ENCODE data around the gene BIN1.

The BIN1 gene

DNA sequence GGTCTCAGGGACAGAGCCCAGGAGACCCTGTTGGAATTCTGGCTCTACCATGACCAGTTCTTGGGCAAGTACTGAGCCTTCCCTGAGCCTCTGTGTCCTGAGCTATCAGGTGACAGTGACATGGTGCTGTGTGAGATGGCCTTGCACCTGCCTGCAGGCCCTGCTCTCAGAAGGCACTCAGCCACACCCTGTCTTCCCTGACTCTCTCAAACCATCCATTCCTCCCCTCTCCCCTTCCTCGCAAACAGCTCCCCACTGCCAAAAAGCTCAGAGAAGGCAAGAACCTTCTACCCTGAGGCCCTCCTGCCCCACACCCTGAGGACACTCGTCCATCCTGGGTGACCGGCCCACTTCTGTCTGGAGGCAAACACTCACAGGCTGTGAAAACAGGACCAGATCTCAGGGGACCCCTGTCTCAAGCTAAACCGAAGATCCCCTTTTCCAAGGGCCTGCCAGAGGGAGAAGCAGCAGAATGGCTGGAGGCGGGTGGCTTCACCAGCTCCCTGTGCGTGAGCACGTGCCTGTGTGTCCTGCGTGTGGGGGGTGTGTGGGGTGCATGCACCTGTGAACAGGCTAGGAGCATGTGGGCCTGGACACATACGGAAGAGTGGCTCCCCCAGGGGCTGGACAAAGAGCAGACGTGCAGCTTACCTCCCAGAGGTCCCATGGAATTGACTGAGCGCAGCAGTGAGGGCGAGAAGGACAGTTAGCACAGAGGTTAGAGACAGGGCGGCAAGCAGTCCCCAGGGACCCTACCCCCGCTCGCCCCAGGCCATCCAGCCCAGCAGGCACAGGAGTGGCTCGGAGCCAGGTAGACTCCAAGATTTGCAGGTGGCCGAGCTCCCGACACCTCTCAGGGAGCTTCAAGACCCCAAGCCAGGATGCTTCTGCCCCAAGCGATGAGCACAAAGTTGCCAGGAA lies 53.9 kb downstream of the BIN1 start:
- Histone ChIP-seq H3K9me3 (ENCODE audit: control insufficient read depth in 1 of 2, low read length in 2 of 2) (no peaks in the 10 kb centered on the region), H3K36me3 (ENCODE audit: control insufficient read depth in 1 of 2, insufficient read depth in 2 of 2, low read length in 2 of 2) (peaks cover 8 to 14% of the 10 kb centered on the region in 2 donors), H3K4me3 (ENCODE audit: low read depth in 1 of 2, low read length in 2 of 2) (no peak overlapping the region), H3K4me1 (ENCODE audit: control insufficient read depth in 1 of 2, insufficient read depth in 2 of 2, low read length in 2 of 2) (no peaks in the 10 kb centered on the region), H3K27me3 (ENCODE audit: low read depth, low read length) (no peaks in the 10 kb centered on the region), H3K27ac (ENCODE audit: low read length) (no peak overlapping the region)

DNA sequence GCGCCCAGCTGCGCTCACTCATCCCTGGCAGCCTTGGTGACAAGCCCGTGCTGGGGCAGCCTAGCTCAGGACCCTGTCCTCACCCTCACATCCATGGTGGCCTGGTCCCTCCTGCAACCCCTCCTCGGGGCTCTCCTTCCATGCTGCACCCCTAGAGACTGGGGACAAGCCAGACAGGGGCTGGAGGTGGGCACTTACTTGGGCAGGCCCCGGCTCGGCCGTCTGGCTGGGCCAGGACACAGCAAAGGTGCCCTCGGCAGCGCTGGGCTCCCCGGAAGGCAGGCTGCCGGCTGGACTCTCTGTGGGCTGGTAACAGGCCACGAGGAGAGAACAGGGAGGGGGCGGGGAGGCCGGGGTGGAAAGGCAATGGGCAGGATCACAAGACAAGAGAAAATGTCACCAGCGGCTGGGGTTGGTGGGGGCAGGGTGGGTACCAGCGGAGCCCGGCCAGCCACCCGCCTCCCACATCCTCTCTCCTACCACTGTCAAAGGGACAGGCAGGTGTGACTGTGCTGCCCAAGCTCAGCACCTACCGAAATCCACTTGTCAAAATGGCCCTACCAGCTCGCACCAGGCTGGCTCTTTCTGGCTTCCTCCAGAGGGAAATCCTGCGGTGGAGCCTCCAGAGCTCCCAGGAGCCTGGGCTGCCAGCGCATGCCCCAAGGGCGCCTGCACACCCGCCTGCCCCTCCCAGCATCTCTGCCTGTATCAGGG lies 54.7 kb downstream of the BIN1 start:
- Histone ChIP-seq H3K36me3 (ENCODE audit: control insufficient read depth in 1 of 2, insufficient read depth in 2 of 2, low read length in 2 of 2) (peaks cover 6 to 14% of the 10 kb centered on the region in 2 donors), H3K4me1 (ENCODE audit: control insufficient read depth in 1 of 2, insufficient read depth in 2 of 2, low read length in 2 of 2) (no peaks in the 10 kb centered on the region), H3K27ac (ENCODE audit: low read length) (no peak overlapping the region), H3K27me3 (ENCODE audit: low read depth, low read length) (no peaks in the 10 kb centered on the region), H3K9me3 (ENCODE audit: control insufficient read depth in 1 of 2, low read length in 2 of 2) (no peaks in the 10 kb centered on the region), H3K4me3 (ENCODE audit: low read depth in 1 of 2, low read length in 2 of 2) (no peak overlapping the region)

DNA sequence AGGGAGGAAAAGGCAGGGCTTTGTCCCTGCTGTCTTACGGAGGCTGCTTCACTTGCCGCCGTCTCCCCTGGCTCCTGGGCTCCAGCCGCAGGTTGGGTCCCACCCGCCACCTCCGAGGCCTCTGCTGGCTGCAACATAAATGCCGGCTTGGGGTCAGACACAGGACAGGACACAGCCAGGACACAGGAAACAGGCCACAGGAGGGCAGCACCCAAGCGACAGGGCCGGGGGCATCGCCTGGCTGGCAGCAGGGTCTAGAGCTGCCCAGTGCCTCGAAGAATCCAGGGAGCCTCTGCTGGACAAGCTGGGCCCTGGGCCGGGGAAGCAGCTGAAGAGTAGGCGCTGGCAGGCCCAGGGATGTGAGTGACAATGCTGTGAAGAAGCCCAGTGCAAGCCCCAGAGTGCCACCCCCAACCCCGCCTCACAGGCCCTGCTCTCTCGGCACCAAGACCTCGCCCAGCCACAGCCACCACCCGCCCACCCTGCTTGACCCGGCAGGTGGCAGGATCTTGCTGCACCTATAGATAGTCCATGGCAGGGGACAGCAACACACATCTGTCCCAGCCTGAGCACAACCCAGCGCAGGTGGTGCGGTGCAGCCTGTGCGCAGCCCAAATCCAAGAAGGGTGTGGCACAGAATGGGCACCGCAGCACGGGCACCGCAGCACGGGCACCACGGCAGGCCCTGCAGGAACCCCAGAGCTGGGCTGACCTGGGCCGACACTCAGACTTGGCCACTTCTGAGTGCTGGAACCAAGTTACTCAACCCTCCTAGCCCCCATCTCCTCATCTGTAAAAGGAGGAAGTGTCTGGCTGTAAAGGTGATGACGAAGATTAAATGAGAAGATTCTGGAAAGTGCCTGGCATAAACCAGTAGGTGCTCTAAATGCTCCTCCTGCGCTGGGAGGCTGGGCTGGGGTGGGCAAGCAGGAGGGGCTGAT lies 55.6 kb downstream of the BIN1 start:
- no peaks in the 10 kb centered on the region for H3K4me1 ChIP-seq (ENCODE audit: control insufficient read depth in 1 of 2, insufficient read depth in 2 of 2, low read length in 2 of 2)
- H3K4me3 ChIP-seq (ENCODE audit: low read depth in 1 of 2, low read length in 2 of 2): no peak overlapping the region
- H3K27ac ChIP-seq (ENCODE audit: low read length): no peak overlapping the region
- H3K9me3 ChIP-seq (ENCODE audit: control insufficient read depth in 1 of 2, low read length in 2 of 2): no peaks in the 10 kb centered on the region
- no peaks in the 10 kb centered on the region for H3K27me3 ChIP-seq (ENCODE audit: low read depth, low read length)
- H3K36me3 ChIP-seq (ENCODE audit: control insufficient read depth in 1 of 2, insufficient read depth in 2 of 2, low read length in 2 of 2): peaks cover 4 to 11% of the 10 kb centered on the region in 2 donors

DNA sequence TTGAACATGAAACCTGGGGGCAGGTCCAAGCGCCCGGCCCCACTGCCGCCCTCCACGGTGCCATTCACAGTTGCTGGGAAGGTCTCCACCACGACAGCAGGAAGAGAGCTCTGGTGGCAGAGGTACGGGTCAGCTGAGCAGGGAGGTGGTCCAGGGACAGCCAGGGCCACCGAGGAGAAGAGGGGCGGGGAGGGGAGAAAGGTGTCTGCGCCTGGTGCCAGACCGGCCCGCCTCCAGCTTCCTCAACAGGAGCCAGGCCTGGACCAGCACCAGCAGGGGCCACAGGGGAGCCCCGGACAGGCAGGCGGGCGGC lies 56.2 kb downstream of the BIN1 start:
- Histone ChIP-seq H3K27me3 (ENCODE audit: low read depth, low read length) (no peaks in the 10 kb centered on the region), H3K27ac (ENCODE audit: low read length) (no peak overlapping the region), H3K4me1 (ENCODE audit: control insufficient read depth in 1 of 2, insufficient read depth in 2 of 2, low read length in 2 of 2) (no peaks in the 10 kb centered on the region), H3K36me3 (ENCODE audit: control insufficient read depth in 1 of 2, insufficient read depth in 2 of 2, low read length in 2 of 2) (peaks cover 4 to 7% of the 10 kb centered on the region in 2 donors), H3K4me3 (ENCODE audit: low read depth in 1 of 2, low read length in 2 of 2) (no peak overlapping the region), H3K9me3 (ENCODE audit: control insufficient read depth in 1 of 2, low read length in 2 of 2) (no peaks in the 10 kb centered on the region)

DNA sequence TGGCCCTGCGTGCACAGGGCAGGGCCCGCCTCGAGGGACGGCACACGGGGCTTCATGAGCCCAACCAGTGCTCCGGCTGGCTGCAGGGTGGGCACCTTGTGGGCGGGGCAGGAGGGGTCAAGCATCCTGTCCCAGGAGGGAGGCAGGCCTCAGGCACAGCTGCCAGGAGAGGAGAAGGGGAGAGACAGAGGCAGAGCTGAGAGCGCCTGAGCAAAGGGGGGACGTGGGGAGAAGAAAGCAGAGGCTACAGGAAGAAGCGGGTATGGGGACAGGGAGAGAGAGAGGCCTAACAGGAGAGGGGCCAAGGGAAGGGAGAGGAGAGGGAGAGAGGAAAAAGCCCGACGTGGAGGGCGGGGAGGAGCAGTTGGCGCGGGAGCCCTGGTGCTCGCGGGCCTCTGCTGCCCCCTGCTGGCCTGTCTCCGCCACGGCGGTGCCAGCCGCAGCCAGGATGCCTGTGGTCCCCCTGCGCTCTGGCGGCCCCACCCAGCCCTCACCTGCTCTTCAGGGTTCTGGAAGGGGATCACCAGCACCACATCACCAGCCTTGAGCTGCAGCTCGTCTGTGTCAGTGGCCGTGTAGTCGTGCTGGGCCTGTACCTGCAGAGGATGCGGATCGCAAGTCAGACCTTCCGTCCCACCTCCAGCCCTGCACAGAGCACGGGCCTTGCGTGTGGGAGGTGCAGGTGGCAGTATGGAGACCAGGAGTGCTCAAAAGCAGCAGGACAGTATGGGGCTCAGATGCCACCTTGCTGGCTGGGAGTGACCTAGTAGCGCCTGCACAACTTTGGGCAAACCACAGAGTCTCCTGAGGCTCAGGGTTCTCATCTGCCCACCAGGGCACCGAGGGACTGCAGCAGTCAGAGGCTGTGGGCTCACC lies 56.8 kb downstream of the BIN1 start:
- H3K27me3 ChIP-seq (ENCODE audit: low read depth, low read length): no peaks in the 10 kb centered on the region
- H3K27ac ChIP-seq (ENCODE audit: low read length): no peak overlapping the region
- peaks cover 4 to 7% of the 10 kb centered on the region in 2 donors for H3K36me3 ChIP-seq (ENCODE audit: control insufficient read depth in 1 of 2, insufficient read depth in 2 of 2, low read length in 2 of 2)
- H3K4me3 ChIP-seq (ENCODE audit: low read depth in 1 of 2, low read length in 2 of 2): no peak overlapping the region
- H3K4me1 ChIP-seq (ENCODE audit: control insufficient read depth in 1 of 2, insufficient read depth in 2 of 2, low read length in 2 of 2): no peaks in the 10 kb centered on the region
- H3K9me3 ChIP-seq (ENCODE audit: control insufficient read depth in 1 of 2, low read length in 2 of 2): no peaks in the 10 kb centered on the region

DNA sequence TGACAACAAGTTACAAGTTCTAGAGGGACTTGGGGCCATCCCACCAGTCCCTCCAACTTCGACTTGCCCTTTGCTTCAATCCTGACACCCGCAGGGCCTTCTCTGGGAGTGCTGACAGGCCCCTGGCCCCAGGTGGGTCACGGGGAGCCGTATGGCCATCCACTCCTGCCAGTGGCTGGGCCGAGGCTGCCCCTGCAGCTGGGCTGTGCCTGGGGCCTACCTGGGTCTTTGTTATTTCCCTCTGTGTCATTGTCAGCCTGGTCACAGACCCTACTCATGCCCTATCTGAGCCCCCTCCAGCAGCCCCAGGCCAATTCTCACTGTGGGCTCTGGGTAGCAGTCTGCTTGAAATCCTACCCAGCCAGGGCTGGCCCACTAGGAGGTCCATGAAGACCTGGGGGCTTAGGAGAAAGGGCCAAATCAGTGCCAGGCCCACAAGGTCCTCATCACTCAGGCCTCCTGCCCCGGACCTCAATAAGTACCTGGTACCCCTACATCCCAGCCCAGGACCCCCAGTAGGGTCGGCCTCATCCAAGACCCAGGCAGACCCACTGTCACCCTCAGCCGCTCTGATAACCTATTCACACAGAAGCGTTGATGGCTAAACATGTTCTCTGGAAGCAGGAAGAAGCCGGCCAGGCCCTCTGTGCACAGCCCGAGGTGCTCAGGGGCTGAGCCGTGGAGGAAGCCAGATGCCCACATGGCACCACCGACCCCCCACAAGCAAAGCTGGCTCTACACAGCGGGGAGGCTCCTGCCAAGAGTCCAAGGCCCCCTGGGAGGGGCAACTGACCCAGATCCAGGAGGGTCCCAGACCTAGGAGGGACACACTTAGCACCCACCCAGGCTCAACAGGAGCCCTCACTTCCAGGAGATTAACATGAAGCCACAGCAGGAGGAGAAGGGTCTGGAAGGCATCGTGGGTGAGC lies 57.7 kb downstream of the BIN1 start:
- H3K36me3 ChIP-seq (ENCODE audit: control insufficient read depth in 1 of 2, insufficient read depth in 2 of 2, low read length in 2 of 2): peaks cover 4 to 7% of the 10 kb centered on the region in 2 donors
- H3K27ac ChIP-seq (ENCODE audit: low read length): no peak overlapping the region
- no peaks in the 10 kb centered on the region for H3K9me3 ChIP-seq (ENCODE audit: control insufficient read depth in 1 of 2, low read length in 2 of 2)
- no peaks in the 10 kb centered on the region for H3K4me1 ChIP-seq (ENCODE audit: control insufficient read depth in 1 of 2, insufficient read depth in 2 of 2, low read length in 2 of 2)
- no peaks in the 10 kb centered on the region for H3K27me3 ChIP-seq (ENCODE audit: low read depth, low read length)
- H3K4me3 ChIP-seq (ENCODE audit: low read depth in 1 of 2, low read length in 2 of 2): no peak overlapping the region

GRCh38 chr2:127048618-127048935 lies 58.4 kb downstream of the BIN1 start:
- Histone ChIP-seq H3K36me3 (ENCODE audit: control insufficient read depth in 1 of 2, insufficient read depth in 2 of 2, low read length in 2 of 2) (peaks cover 4 to 7% of the 10 kb centered on the region in 2 donors), H3K4me1 (ENCODE audit: control insufficient read depth in 1 of 2, insufficient read depth in 2 of 2, low read length in 2 of 2) (no peaks in the 10 kb centered on the region), H3K4me3 (ENCODE audit: low read depth in 1 of 2, low read length in 2 of 2) (no peak overlapping the region)

GRCh38 chr2:127047716-127048617 lies 59.0 kb downstream of the BIN1 start:
- H3K4me1 ChIP-seq (ENCODE audit: control insufficient read depth in 1 of 2, insufficient read depth in 2 of 2, low read length in 2 of 2): no peaks in the 10 kb centered on the region

More at GRCh38 chr2:127048618-127048935, 58.4 kb downstream of the BIN1 start:
- Histone ChIP-seq H3K27me3 (ENCODE audit: low read depth, low read length) (no peaks in the 10 kb centered on the region), H3K9me3 (ENCODE audit: control insufficient read depth in 1 of 2, low read length in 2 of 2) (no peaks in the 10 kb centered on the region), H3K27ac (ENCODE audit: low read length) (no peak overlapping the region)

GRCh38 chr2:127047054-127047453 lies 59.9 kb downstream of the BIN1 start:
- Histone ChIP-seq H3K27me3 (ENCODE audit: low read depth, low read length) (no peaks in the 10 kb centered on the region), H3K27ac (ENCODE audit: low read length) (no peak overlapping the region), H3K4me1 (ENCODE audit: control insufficient read depth in 1 of 2, insufficient read depth in 2 of 2, low read length in 2 of 2) (no peaks in the 10 kb centered on the region)

More at GRCh38 chr2:127047716-127048617, 59.0 kb downstream of the BIN1 start:
- Histone ChIP-seq H3K4me3 (ENCODE audit: low read depth in 1 of 2, low read length in 2 of 2) (no peak overlapping the region), H3K36me3 (ENCODE audit: control insufficient read depth in 1 of 2, insufficient read depth in 2 of 2, low read length in 2 of 2) (peaks cover 3 to 4% of the 10 kb centered on the region in 2 donors), H3K27me3 (ENCODE audit: low read depth, low read length) (no peaks in the 10 kb centered on the region), H3K27ac (ENCODE audit: low read length) (no peak overlapping the region), H3K9me3 (ENCODE audit: control insufficient read depth in 1 of 2, low read length in 2 of 2) (no peaks in the 10 kb centered on the region)

More at GRCh38 chr2:127047054-127047453, 59.9 kb downstream of the BIN1 start:
- peaks cover 3 to 4% of the 10 kb centered on the region in 2 donors for H3K36me3 ChIP-seq (ENCODE audit: control insufficient read depth in 1 of 2, insufficient read depth in 2 of 2, low read length in 2 of 2)
- H3K9me3 ChIP-seq (ENCODE audit: control insufficient read depth in 1 of 2, low read length in 2 of 2): no peaks in the 10 kb centered on the region
- no peak overlapping the region for H3K4me3 ChIP-seq (ENCODE audit: low read depth in 1 of 2, low read length in 2 of 2)
